Measurements from ENCODE around the gene NUP93. TPM values are rescaled to one million over a fixed set of nuclear protein-coding genes. Genes with fewer than 3 reads are reported as not detected.

NUP93 gene
- total and polyA plus RNA-seq, 7 donors: 13.8 to 35.8 (median 21.4) TPM

- intact Hi-C loops (cut with DNase I): no loop called here
- 85 to 90% methylated on average over 9 of the region's 9 CpGs for WGBS, 2 donors
- H3K27ac ChIP-seq: no peak overlapping the region
- H3K36me3 ChIP-seq: peaks cover 0 to 91% (median 17%) of the 10 kb centered on the region in 4 donors
- no peaks in the 10 kb centered on the region for H3K9me3 ChIP-seq
- DNase-seq: no peak
- H3K27me3 ChIP-seq: no peaks in the 10 kb centered on the region
- H3K4me3 ChIP-seq: no peak overlapping the region
- TF ChIP-seq POLR2AphosphoS5 (IDR thresholded peaks at IDR 0.05) (no peak), CTCF (IDR thresholded peaks at IDR 0.05) (no peak), POLR2A (IDR thresholded peaks at IDR 0.05) (no peak), EP300 (IDR thresholded peaks at IDR 0.05) (no peak)
- peaks cover 0 to 3% (median 0%) of the 10 kb centered on the region in 4 donors for H3K4me1 ChIP-seq
These were observed 108.9 kb downstream of the NUP93 start for GRCh38 chr16:56838622-56839337.

- Histone ChIP-seq H3K4me1 (peaks cover 0 to 3% (median 0%) of the 10 kb centered on the region in 4 donors), H3K27me3 (no peaks in the 10 kb centered on the region), H3K4me3 (no peak overlapping the region), H3K9me3 (no peaks in the 10 kb centered on the region), H3K36me3 (peaks cover 0 to 85% (median 17%) of the 10 kb centered on the region in 4 donors), H3K27ac (no peak overlapping the region)
- WGBS, 2 donors: 94 to 98% methylated on average over 2 of the region's 2 CpGs
- intact Hi-C loops (cut with DNase I): no loop called here
- TF ChIP-seq POLR2AphosphoS5 (IDR thresholded peaks at IDR 0.05): no peak
- no peak for TF ChIP-seq POLR2A (IDR thresholded peaks at IDR 0.05)
- TF ChIP-seq EP300 (IDR thresholded peaks at IDR 0.05): no peak
- no peak for TF ChIP-seq CTCF (IDR thresholded peaks at IDR 0.05)
- no peak for DNase-seq
These were observed 111.3 kb downstream of the NUP93 start for GRCh38 chr16:56841233-56841632.

- Histone ChIP-seq H3K4me3 (no peak overlapping the region), H3K9me3 (no peaks in the 10 kb centered on the region), H3K27ac (no peak overlapping the region), H3K27me3 (no peaks in the 10 kb centered on the region), H3K4me1 (peaks cover 0 to 3% (median 0%) of the 10 kb centered on the region in 4 donors), H3K36me3 (peaks cover 0 to 80% (median 17%) of the 10 kb centered on the region in 4 donors)
- intact Hi-C loops (cut with DNase I): no loop called here
- no peak for DNase-seq
- WGBS, 2 donors: 96% methylated on average over 10 of the region's 10 CpGs
- TF ChIP-seq EP300 (IDR thresholded peaks at IDR 0.05): no peak
- TF ChIP-seq CTCF (IDR thresholded peaks at IDR 0.05): no peak
- TF ChIP-seq POLR2AphosphoS5 (IDR thresholded peaks at IDR 0.05): no peak
These were observed 111.7 kb downstream of the NUP93 start for GRCh38 chr16:56841659-56842058.

- Histone ChIP-seq H3K27me3 (no peaks in the 10 kb centered on the region), H3K36me3 (peaks cover 0 to 76% (median 16%) of the 10 kb centered on the region in 4 donors), H3K27ac (no peak overlapping the region), H3K4me1 (peaks cover 0 to 3% (median 0%) of the 10 kb centered on the region in 4 donors), H3K9me3 (no peaks in the 10 kb centered on the region), H3K4me3 (no peak overlapping the region)
- no peak for DNase-seq
- TF ChIP-seq EP300 (IDR thresholded peaks at IDR 0.05) (no peak), POLR2AphosphoS5 (IDR thresholded peaks at IDR 0.05) (no peak), POLR2A (IDR thresholded peaks at IDR 0.05) (no peak), CTCF (IDR thresholded peaks at IDR 0.05) (no peak)
- intact Hi-C loops (cut with DNase I): no loop called here
These were observed 112.2 kb downstream of the NUP93 start for GRCh38 chr16:56842133-56842532.
